Retina (tissue), 1 donor: Measurements from ENCODE around the gene MPV17.
"Not testable (repeated sequence)": the region's sequence is repeated elsewhere in the genome, so short reads cannot be mapped to it uniquely, and the experiment has no call there.

Experiments
- DNase-seq: peaks from one replicate; pipeline ENCODE4 v3.0.0-alpha.2; 2016

MPV17 gene

GRCh38 chr2:27322766-27323595 is at the start of gene MPV17:
Gene MPV17, minus strand, starts transcription at chr2:27323097. Its CDS starts 580 bp downstream, at chr2:27322517.
- DNase-seq: peak; percentile 95

GRCh38 chr2:27370816-27371620 is 48.1 kb upstream of the MPV17 start:
- DNase-seq: no peak

- peak; percentile 99 for DNase-seq
These were observed 47.3 kb upstream of the MPV17 start, which contains the start of the genes EIF2B4 and SNX17 for GRCh38 chr2:27370026-27370815. Gene EIF2B4, minus strand, starts transcription at chr2:27370338. Its CDS starts 24 bp downstream, at chr2:27370314. Gene SNX17, plus strand, starts transcription at chr2:27370616. Its CDS starts 128 bp downstream, at chr2:27370744.

- DNase-seq: no peak
These were observed 46.7 kb upstream of the MPV17 start for GRCh38 chr2:27369471-27370025.

GRCh38 chr2:27363933-27364332 is 41.0 kb upstream of the MPV17 start:
- no peak for DNase-seq

- no peak for DNase-seq
These were observed 40.0 kb upstream of the MPV17 start for GRCh38 chr2:27362678-27363420.

- DNase-seq: peak; percentile 99
These were observed 33.7 kb upstream of the MPV17 start, which contains the start of gene GTF3C2 for GRCh38 chr2:27356382-27357181. Gene GTF3C2, minus strand, starts transcription at chr2:27356764. Its CDS starts 13,210 bp downstream, at chr2:27343554.

GRCh38 chr2:27356056-27356381 is 33.1 kb upstream of the MPV17 start:
- DNase-seq: no peak

GRCh38 chr2:27354597-27354927 is 31.7 kb upstream of the MPV17 start:
- no peak for DNase-seq

GRCh38 chr2:27353762-27354596 is 31.1 kb upstream of the MPV17 start:
- DNase-seq: no peak

- not testable (repeated sequence) for DNase-seq
These were observed 30.5 kb upstream of the MPV17 start for GRCh38 chr2:27353386-27353761.

GRCh38 chr2:27351802-27352598 is 29.1 kb upstream of the MPV17 start:
- no peak for DNase-seq

- no peak for DNase-seq
These were observed 27.3 kb upstream of the MPV17 start for GRCh38 chr2:27350106-27350693.

- DNase-seq: no peak
These were observed 24.7 kb upstream of the MPV17 start for GRCh38 chr2:27347641-27348040.

- DNase-seq: no peak
These were observed 13.3 kb upstream of the MPV17 start for GRCh38 chr2:27336173-27336572.

- DNase-seq: no peak
These were observed 12.4 kb upstream of the MPV17 start for GRCh38 chr2:27335311-27335710.

- DNase-seq: no peak
These were observed 1.8 kb upstream of the MPV17 start for GRCh38 chr2:27324720-27325119.

- no peak for DNase-seq
These were observed 844 bp upstream of the MPV17 start for GRCh38 chr2:27323596-27324285.
